OCI-LY7 (cell line): ENCODE results near the gene SP100. TPM values are rescaled to one million over a fixed set of nuclear protein-coding genes. Genes with fewer than 3 reads are reported as not detected.
A peak's percentile ranks its signal among the peaks of the same experiment; 100 is the strongest.

Source experiments
- BruUV-seq: library from RNA; stranded (reverse); fragments of 400-500 nt; replicated peaks from 2 replicates; lab custom pipeline; 2021; lab: Mats Ljungman, UMichigan
- CTCF ChIA-PET: fragments of 300-600 bp; sonication (Branson Sonifier 250); formaldehyde crosslinking; loops from one replicate; lab custom pipeline; 2022; ENCODE audit warnings: antibody characterized with exemption; ENCODE audit not compliant: unreplicated experiment; lab: Charles Lee
- POLR2A ChIA-PET: fragments of 300-600 bp; sonication (Branson Sonifier 250); formaldehyde crosslinking; loops from one replicate; lab custom pipeline; 2022; ENCODE audit warnings: antibody characterized with exemption; lab: Charles Lee
- DNase-seq: peaks from one replicate; pipeline ENCODE4 v3.0.0-alpha.2; 2015; ENCODE audit warnings: low spot score
- H2AFZ ChIP-seq: fragments of 200-600 bp; sonication (generic), shearing (Covaris generic); 2 replicates; pipeline ENCODE4 v1.6.1; 2014; ENCODE audit warnings: mild to moderate bottlenecking, antibody characterized with exemption, low read length, moderate library complexity
- H3K27ac ChIP-seq: fragments of 200-600 bp; sonication (generic); 2 replicates; pipeline ENCODE4 v1.5.1; 2014; ENCODE audit warnings: mixed run types, low read depth, mild to moderate bottlenecking, moderate library complexity, low read length, inconsistent platforms; ENCODE audit not compliant: poor library complexity, severe bottlenecking
- H3K36me3 ChIP-seq: fragments of 200-600 bp; sonication (generic); 2 replicates; pipeline ENCODE4 v1.6.1; 2014; ENCODE audit warnings: mild to moderate bottlenecking, antibody characterized with exemption, low read length, moderate library complexity, mixed read lengths; ENCODE audit not compliant: insufficient read depth
- H3K4me1 ChIP-seq: fragments of 200-600 bp; sonication (generic); 2 replicates; pipeline ENCODE4 v1.5.1; 2014; ENCODE audit warnings: mild to moderate bottlenecking, low read length; ENCODE audit not compliant: insufficient read depth, poor library complexity, severe bottlenecking
- H3K4me2 ChIP-seq: fragments of 200-600 bp; sonication (generic); 2 replicates; pipeline ENCODE4 v1.6.1; 2014; ENCODE audit warnings: mild to moderate bottlenecking, low read length
- H3K4me3 ChIP-seq: fragments of 200-600 bp; sonication (generic); 2 replicates; pipeline ENCODE4 v1.5.1; 2014; ENCODE audit warnings: mild to moderate bottlenecking, low read depth, low read length; ENCODE audit not compliant: poor library complexity, severe bottlenecking
- H3K79me2 ChIP-seq: fragments of 200-600 bp; sonication (generic); 2 replicates; pipeline ENCODE4 v1.6.1; 2016; ENCODE audit warnings: low read depth, mild to moderate bottlenecking, low read length, moderate library complexity, mixed read lengths; ENCODE audit not compliant: insufficient read depth
- H3K9me2 ChIP-seq: fragments of 200-600 bp; sonication (generic); 2 replicates; pipeline ENCODE4 v1.6.1; 2016; ENCODE audit warnings: mild to moderate bottlenecking, low read length, mixed read lengths; ENCODE audit not compliant: insufficient read depth
- H3K9me3 ChIP-seq: fragments of 200-600 bp; sonication (generic); 2 replicates; pipeline ENCODE4 v1.6.1; 2014; ENCODE audit warnings: mild to moderate bottlenecking, mixed run types, low read length, mixed read lengths
- H4K20me1 ChIP-seq: fragments of 200-600 bp; sonication (generic); 2 replicates; pipeline ENCODE4 v1.6.1; 2014; ENCODE audit warnings: mild to moderate bottlenecking, antibody characterized with exemption, low read length, moderate library complexity, mixed read lengths; ENCODE audit not compliant: insufficient read depth
- EZH2phosphoT487 ChIP-seq: fragments of 200-600 bp; sonication (generic); IDR thresholded peaks from 2 replicates; pipeline ENCODE4 v1.6.1; 2018; ENCODE audit warnings: low read depth, borderline replicate concordance, mild to moderate bottlenecking, mixed run types, antibody characterized with exemption, low read length, moderate library complexity, mixed read lengths
- intact Hi-C: fragments of 100-400 bp; cut with micrococcal nuclease; formaldehyde crosslinking; loops from one replicate; pipeline ENCODE4 v1.10.0; 2022; ENCODE audit not compliant: unreplicated experiment
- total RNA-seq, 2 experiments: library from RNA; depleted of rRNA in 1 of 2; stranded (reverse); fragments of >200 nt in 1 of 2; shearing (Covaris generic) in 1 of 2; gene quantifications; 2 replicates each; pipeline ENCODE4 v1.2.3, GENCODE V29; 2014 to 2022
- TF ChIP-seq, protein P1 (sequence below): fragments of 200-600 bp; sonication (generic); conservative IDR thresholded peaks from 2 replicates; pipeline ENCODE4 v1.5.1; 2014; ENCODE audit warnings: mild to moderate bottlenecking, antibody characterized with exemption, low read length, moderate library complexity, mixed read lengths

SP100 gene
- total RNA-seq, 2 experiments from 2014 or later, result 44.6 to 54.5 TPM

DNA sequence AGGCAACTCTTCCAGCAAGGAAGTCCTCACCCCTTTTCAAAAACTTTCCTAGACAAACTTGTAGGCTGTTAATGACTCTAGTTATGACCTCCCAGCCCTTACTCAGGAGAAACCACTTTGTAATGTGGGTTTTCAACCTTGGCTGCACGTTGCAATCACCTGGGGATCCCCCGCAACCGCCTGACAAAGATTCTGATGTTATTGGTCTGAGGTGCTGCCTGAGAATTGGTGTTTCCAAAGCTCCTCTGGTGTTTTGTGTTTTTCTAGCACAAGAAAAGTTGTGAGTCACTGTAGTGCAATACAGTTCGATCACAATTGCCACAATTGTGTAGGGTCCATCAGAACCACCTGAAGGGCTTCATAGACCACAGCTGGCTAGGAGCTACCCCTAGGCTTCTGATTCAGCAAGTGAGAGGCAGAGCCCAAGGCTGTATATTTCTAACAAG, 121.6 kb downstream of the SP100 start:
- Histone ChIP-seq H3K9me3 (no peaks in the 10 kb centered on the region), H3K4me3 (no peak overlapping the region), H2AFZ (no peak overlapping the region; the same call in 1 of the 2 replicates), H3K79me2 (no peaks in the 10 kb centered on the region), H3K4me2 (peak overlapping the region; percentile 31), H3K36me3 (no peaks in the 10 kb centered on the region), H3K9me2 (no peaks in the 10 kb centered on the region), H3K4me1 (peaks cover 15% of the 10 kb centered on the region), H4K20me1 (no peaks in the 10 kb centered on the region), H3K27ac (no peak overlapping the region)
- no TSS peak for BruUV-seq
- peak; percentile 6 for DNase-seq
- ChIA-PET POLR2A (no interaction called here), CTCF (no interaction called here)
- no peak for TF ChIP-seq EZH2phosphoT487
- TF ChIP-seq, protein P1, sequence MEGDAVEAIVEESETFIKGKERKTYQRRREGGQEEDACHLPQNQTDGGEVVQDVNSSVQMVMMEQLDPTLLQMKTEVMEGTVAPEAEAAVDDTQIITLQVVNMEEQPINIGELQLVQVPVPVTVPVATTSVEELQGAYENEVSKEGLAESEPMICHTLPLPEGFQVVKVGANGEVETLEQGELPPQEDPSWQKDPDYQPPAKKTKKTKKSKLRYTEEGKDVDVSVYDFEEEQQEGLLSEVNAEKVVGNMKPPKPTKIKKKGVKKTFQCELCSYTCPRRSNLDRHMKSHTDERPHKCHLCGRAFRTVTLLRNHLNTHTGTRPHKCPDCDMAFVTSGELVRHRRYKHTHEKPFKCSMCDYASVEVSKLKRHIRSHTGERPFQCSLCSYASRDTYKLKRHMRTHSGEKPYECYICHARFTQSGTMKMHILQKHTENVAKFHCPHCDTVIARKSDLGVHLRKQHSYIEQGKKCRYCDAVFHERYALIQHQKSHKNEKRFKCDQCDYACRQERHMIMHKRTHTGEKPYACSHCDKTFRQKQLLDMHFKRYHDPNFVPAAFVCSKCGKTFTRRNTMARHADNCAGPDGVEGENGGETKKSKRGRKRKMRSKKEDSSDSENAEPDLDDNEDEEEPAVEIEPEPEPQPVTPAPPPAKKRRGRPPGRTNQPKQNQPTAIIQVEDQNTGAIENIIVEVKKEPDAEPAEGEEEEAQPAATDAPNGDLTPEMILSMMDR, result no peak
- intact Hi-C loops, result no loop called here

DNA sequence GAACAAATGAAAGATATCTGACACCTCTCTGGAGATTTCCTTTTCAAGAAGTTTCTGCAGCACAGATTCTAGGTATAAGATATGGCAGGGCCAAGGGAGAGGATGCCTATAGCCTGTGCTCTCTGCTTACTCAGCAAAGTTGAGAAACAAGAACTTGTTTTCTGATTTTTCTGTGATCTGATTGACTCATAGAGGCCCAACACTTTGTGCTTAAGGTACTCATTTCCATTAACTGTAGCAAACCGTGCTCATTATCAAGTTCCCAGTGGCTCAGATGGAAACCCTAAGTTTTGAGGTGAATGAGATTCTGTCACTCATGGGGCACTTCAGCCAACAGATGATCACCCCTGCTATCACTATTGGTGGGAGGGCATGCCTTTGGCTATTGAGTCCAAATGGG, 124.3 kb downstream of the SP100 start:
- ChIA-PET CTCF (no interaction called here), POLR2A (no interaction called here)
- H3K4me2 ChIP-seq, result no peak overlapping the region
- intact Hi-C loops, result no loop called here
- no peaks in the 10 kb centered on the region for H3K9me3 ChIP-seq
- H2AFZ ChIP-seq, result no peak overlapping the region
- H3K36me3 ChIP-seq, result no peaks in the 10 kb centered on the region
- no TSS peak for BruUV-seq
- TF ChIP-seq EZH2phosphoT487, result no peak
- TF ChIP-seq, protein P1, result no peak
- no peak overlapping the region for H3K27ac ChIP-seq
- H3K79me2 ChIP-seq, result no peaks in the 10 kb centered on the region
- no peak overlapping the region for H3K4me3 ChIP-seq
- H4K20me1 ChIP-seq, result no peaks in the 10 kb centered on the region
- no peak for DNase-seq
- H3K4me1 ChIP-seq, result peaks cover 15% of the 10 kb centered on the region
- no peaks in the 10 kb centered on the region for H3K9me2 ChIP-seq

DNA sequence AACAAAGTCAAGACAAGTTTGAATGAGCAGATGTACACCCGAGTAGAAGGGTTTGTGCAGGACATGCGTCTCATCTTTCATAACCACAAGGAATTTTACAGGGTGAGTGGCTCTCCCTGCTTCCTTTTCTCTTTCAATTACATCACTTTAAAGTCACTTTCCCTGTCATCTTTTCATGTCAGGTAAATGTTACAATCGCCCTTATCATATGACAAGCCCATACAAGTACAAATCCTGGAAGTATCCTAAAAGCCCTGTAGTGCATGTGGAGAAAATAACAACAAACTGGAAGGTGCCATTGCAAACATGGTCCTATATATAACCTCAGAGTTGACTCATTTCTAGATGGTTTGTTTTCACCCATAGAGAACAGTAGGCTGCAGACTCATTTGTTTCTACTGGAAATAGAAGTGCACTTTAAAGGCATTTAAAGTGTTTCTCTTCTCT, 126.0 kb downstream of the SP100 start:
- no peak for DNase-seq
- no peak overlapping the region for H2AFZ ChIP-seq
- POLR2A ChIA-PET, result interaction anchor here (0.6 to 1.5 kb wide), 3 partner anchors 10 to 545 kb away, joined by 3 to 5 read pairs (median 3); no protein-coding TSS in a partner anchor
- H3K9me3 ChIP-seq, result no peaks in the 10 kb centered on the region
- H3K9me2 ChIP-seq, result no peaks in the 10 kb centered on the region
- no peak overlapping the region for H3K4me2 ChIP-seq
- intact Hi-C loops, result no loop called here
- H3K36me3 ChIP-seq, result no peaks in the 10 kb centered on the region
- CTCF ChIA-PET, result no interaction called here
- BruUV-seq, result no TSS peak
- no peak overlapping the region for H3K27ac ChIP-seq
- H3K79me2 ChIP-seq, result no peaks in the 10 kb centered on the region
- no peak for TF ChIP-seq EZH2phosphoT487
- TF ChIP-seq, protein P1, result no peak
- no peak overlapping the region for H3K4me3 ChIP-seq
- H4K20me1 ChIP-seq, result no peaks in the 10 kb centered on the region
- peaks cover 10% of the 10 kb centered on the region for H3K4me1 ChIP-seq
